Activated T-cell treated with anti-CD3 and anti-CD28 coated beads, Interleukin-2, amount 50 U/mL, for 72 hours (primary cell): ENCODE results near the gene ZBTB7C. TPM values are rescaled to one million over a fixed set of nuclear protein-coding genes. Genes with fewer than 3 reads are reported as not detected.

Source experiments
- ATAC-seq, 2 donors: fragments of 150-1000 bp; cut with Tn5 transposase; replicated peaks in 1 of 2; 2 replicates each; pipeline ENCODE4 v1.10.0; 2021; ENCODE audit warnings: moderate library complexity in 2 of 2, mild to moderate bottlenecking in 1 of 2
- DNase-seq, 2 donors: peaks; one replicate each; pipeline ENCODE4 v3.0.0; 2021 to 2022; ENCODE audit warnings: mixed read lengths in 1 of 2
- H3K27ac Mint-ChIP-seq: one replicate; pipeline ENCODE4 v1.8.0; 2022; ENCODE audit warnings: mild to moderate bottlenecking, moderate library complexity, mixed read lengths
- H3K27me3 Mint-ChIP-seq: one replicate; pipeline ENCODE4 v1.8.0; 2022; ENCODE audit warnings: low read depth, mixed read lengths
- H3K36me3 Mint-ChIP-seq, 2 donors: one replicate each; pipeline ENCODE4 v1.8.0; 2022; ENCODE audit warnings: mixed read lengths in 2 of 2, mild to moderate bottlenecking in 1 of 2; ENCODE audit not compliant: insufficient read depth in 2 of 2
- H3K4me1 Mint-ChIP-seq: one replicate; pipeline ENCODE4 v1.8.0; 2022; ENCODE audit warnings: low read depth, mixed read lengths
- H3K4me3 Mint-ChIP-seq, 2 donors: one replicate each; pipeline ENCODE4 v1.8.0; 2022; ENCODE audit warnings: mild to moderate bottlenecking in 2 of 2, mixed read lengths in 2 of 2, moderate library complexity in 2 of 2
- H3K9me3 Mint-ChIP-seq, 2 donors: one replicate each; pipeline ENCODE4 v1.8.0; 2022; ENCODE audit warnings: mixed read lengths in 2 of 2
- total RNA-seq, 2 donors: library from RNA; stranded (reverse); gene quantifications; one replicate each; pipeline ENCODE4 v1.2.3, GENCODE V29; 2022

ZBTB7C gene
- total RNA-seq, 2 donors from 2014 or later, result 0.05 TPM; not detected in 1

GRCh38 chr18:48113691-48114090, 295.5 kb downstream of the ZBTB7C start:
- no peaks in the 10 kb centered on the region for H3K36me3 Mint-ChIP-seq
- ATAC-seq (no peak), DNase-seq (no peak)
- no peak overlapping the region for H3K4me3 Mint-ChIP-seq
- H3K4me1 Mint-ChIP-seq, result no peaks in the 10 kb centered on the region
- H3K9me3 Mint-ChIP-seq, result no peaks in the 10 kb centered on the region
- H3K27ac Mint-ChIP-seq, result no peak overlapping the region
- H3K27me3 Mint-ChIP-seq, result peaks cover 15% of the 10 kb centered on the region

- Mint-ChIP-seq H3K27me3 (peaks cover 33% of the 10 kb centered on the region), H3K27ac (no peak overlapping the region), H3K36me3 (no peaks in the 10 kb centered on the region), H3K4me1 (no peaks in the 10 kb centered on the region), H3K4me3 (no peak overlapping the region), H3K9me3 (no peaks in the 10 kb centered on the region)
- no peak for ATAC-seq
- no peak for DNase-seq
Observed at GRCh38 chr18:48111587-48111986, 297.6 kb downstream of the ZBTB7C start.

DNA sequence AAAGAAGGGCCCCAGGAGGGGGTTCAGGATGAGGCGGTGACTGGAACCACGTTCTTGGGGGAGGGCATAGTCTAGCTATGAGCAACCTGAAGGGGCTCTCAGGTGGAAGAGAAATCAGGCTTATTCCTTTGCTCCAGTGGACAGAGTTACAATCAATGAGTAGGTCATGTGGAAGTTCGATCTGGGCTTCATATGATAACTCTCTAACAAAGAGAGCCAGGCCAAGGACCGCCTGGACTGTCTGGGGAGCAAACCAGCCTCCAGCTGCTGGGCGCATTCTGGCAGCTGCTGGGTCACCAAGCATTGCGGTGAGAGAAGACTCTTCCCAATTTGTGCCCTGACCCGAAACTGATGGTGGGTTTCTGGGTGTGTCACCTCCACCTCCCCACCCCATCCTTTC, 298.4 kb downstream of the ZBTB7C start:
- DNase-seq, result no peak
- no peak overlapping the region for H3K4me3 Mint-ChIP-seq
- no peaks in the 10 kb centered on the region for H3K4me1 Mint-ChIP-seq
- H3K27me3 Mint-ChIP-seq, result peaks cover 37% of the 10 kb centered on the region
- no peaks in the 10 kb centered on the region for H3K9me3 Mint-ChIP-seq
- ATAC-seq, result no peak
- no peak overlapping the region for H3K27ac Mint-ChIP-seq
- H3K36me3 Mint-ChIP-seq, result no peaks in the 10 kb centered on the region

- H3K27ac Mint-ChIP-seq, result no peak overlapping the region
- H3K36me3 Mint-ChIP-seq, result no peaks in the 10 kb centered on the region
- ATAC-seq (no peak), DNase-seq (no peak)
- H3K27me3 Mint-ChIP-seq, result peaks cover 45% of the 10 kb centered on the region
- H3K9me3 Mint-ChIP-seq, result no peaks in the 10 kb centered on the region
- no peak overlapping the region for H3K4me3 Mint-ChIP-seq
- H3K4me1 Mint-ChIP-seq, result no peaks in the 10 kb centered on the region
Observed at GRCh38 chr18:48109961-48110493, 299.2 kb downstream of the ZBTB7C start.

DNA sequence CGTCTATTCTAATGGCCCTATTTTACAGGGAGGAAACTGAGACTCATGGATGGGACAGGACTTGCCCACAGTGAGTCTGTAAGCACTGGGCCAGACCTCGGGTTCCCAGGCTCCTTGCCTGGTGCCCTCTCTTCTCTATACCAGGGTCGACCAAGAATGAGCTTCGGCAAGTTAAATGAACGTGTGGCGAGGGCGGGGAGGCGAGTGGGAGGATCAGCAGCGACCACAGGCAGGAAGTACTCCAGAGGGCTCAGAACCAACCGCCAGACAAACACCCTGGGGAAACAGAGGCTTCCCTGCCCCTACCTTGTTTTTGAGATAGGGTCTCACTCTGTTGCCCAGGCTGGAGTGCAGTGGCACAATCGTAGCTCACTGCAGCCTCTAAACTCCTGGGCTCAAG, 301.0 kb downstream of the ZBTB7C start:
- ATAC-seq (no peak), DNase-seq (no peak)
- Mint-ChIP-seq H3K27ac (no peak overlapping the region), H3K27me3 (peaks cover 46% of the 10 kb centered on the region), H3K4me3 (no peak overlapping the region), H3K4me1 (no peaks in the 10 kb centered on the region), H3K9me3 (no peaks in the 10 kb centered on the region), H3K36me3 (no peaks in the 10 kb centered on the region)

GRCh38 chr18:48106976-48107781, 302.0 kb downstream of the ZBTB7C start:
- no peaks in the 10 kb centered on the region for H3K36me3 Mint-ChIP-seq
- H3K4me1 Mint-ChIP-seq, result no peaks in the 10 kb centered on the region
- ATAC-seq (no peak), DNase-seq (no peak)
- H3K4me3 Mint-ChIP-seq, result no peak overlapping the region
- H3K9me3 Mint-ChIP-seq, result no peaks in the 10 kb centered on the region
- no peak overlapping the region for H3K27ac Mint-ChIP-seq
- peaks cover 46% of the 10 kb centered on the region for H3K27me3 Mint-ChIP-seq

GRCh38 chr18:48106498-48106897, 302.7 kb downstream of the ZBTB7C start:
- H3K9me3 Mint-ChIP-seq, result no peaks in the 10 kb centered on the region
- ATAC-seq (no peak), DNase-seq (no peak)
- H3K27ac Mint-ChIP-seq, result no peak overlapping the region
- no peaks in the 10 kb centered on the region for H3K4me1 Mint-ChIP-seq
- peaks cover 46% of the 10 kb centered on the region for H3K27me3 Mint-ChIP-seq
- no peaks in the 10 kb centered on the region for H3K36me3 Mint-ChIP-seq
- H3K4me3 Mint-ChIP-seq, result no peak overlapping the region

DNA sequence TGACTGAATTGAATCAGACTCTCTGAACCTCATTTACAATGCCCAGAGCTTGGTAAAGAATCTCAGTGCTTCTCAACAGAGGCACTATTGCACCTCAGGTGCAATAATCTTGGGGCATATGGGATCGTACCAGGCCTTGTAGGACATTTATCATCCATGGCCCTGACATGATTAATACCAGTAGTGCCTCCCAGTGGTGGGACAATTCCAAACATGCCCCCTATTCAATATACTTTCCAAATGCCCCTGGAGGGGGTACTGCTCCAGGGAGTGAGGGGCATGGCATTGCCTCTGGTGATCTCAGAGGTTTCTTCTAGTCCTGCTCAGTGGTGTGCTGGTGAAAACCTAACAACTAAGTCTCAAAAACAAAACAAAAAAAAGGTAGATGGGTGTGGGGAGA, 303.9 kb downstream of the ZBTB7C start:
- H3K4me1 Mint-ChIP-seq, result no peaks in the 10 kb centered on the region
- no peak overlapping the region for H3K27ac Mint-ChIP-seq
- H3K27me3 Mint-ChIP-seq, result peaks cover 52% of the 10 kb centered on the region

DNA sequence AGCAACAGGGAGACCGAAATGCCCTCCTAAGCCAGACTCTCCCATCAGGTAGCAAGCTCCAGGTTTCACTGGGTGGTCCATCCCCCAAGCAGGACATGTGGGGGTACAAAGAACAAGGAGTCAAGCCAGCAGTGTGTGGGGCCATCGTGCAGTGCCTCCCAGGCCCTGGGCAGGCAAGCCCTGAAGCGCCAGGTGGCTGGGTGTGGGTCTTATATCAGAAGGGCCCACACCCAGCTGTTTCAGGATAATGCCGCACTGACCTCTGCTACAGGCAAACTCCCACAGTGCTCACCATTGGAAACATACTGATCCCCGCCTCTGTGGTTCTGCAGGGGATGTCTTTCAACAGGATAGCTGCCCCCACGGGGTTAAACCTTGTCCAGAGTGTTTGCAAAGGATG, 304.5 kb downstream of the ZBTB7C start:
- Mint-ChIP-seq H3K36me3 (no peaks in the 10 kb centered on the region), H3K27me3 (peaks cover 52% of the 10 kb centered on the region), H3K4me3 (no peak overlapping the region), H3K27ac (no peak overlapping the region), H3K9me3 (no peaks in the 10 kb centered on the region), H3K4me1 (no peaks in the 10 kb centered on the region)
- ATAC-seq (no peak), DNase-seq (no peak)

More for the DNA sequence above, 303.9 kb downstream of the ZBTB7C start:
- ATAC-seq, result no peak
- Mint-ChIP-seq H3K36me3 (no peaks in the 10 kb centered on the region), H3K9me3 (no peaks in the 10 kb centered on the region), H3K4me3 (no peak overlapping the region)
- no peak for DNase-seq

DNA sequence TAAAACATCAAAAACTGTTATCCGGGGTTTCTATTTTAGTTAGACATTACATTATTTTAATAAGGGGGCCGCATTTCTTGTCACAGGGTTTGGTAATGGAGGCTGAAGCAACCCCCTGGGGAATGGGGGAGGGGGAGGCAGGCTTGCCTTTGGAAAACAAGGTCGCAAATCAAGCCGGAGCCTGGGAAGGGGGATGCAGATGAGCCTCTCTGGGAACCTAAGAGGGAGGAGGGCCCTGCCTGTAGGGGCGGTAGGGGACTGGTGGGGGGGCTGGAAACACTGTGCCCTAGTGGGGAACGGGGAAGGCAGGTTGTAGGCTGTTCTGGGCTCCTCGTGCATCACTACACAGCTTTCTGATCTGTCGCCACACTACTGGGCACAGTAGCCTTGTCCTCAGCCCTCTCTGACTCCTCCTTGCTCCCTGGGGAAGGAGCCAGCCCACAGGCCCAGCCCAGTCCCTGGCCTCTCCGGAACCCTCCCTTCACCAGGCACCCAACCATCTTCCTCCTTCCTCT, 308.5 kb downstream of the ZBTB7C start:
- no peaks in the 10 kb centered on the region for H3K4me1 Mint-ChIP-seq
- H3K9me3 Mint-ChIP-seq, result no peaks in the 10 kb centered on the region
- no peak overlapping the region for H3K27ac Mint-ChIP-seq
- DNase-seq (no peak), ATAC-seq (no peak)
- no peak overlapping the region for H3K4me3 Mint-ChIP-seq
- H3K36me3 Mint-ChIP-seq, result no peaks in the 10 kb centered on the region
- H3K27me3 Mint-ChIP-seq, result peaks cover 20% of the 10 kb centered on the region

DNA sequence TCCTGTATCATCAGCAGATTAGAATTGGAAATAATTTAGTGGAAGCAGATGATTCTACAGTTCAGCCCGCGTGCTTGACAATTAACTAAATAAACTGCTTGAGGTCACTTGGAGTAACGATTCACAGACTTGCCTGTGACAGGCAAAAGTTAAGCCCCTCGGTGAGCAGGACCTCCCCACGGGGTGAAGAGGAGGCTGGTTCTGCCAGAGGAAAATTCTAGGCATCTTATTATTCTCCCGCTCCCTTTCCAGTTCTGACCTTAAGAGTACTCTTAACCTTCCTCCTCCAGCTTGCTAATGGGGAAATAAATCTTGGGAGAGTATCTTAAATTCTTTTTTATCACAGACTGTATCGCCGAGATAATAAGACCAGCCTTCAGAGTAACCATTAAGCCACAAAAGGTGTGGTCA, 309.0 kb downstream of the ZBTB7C start:
- peaks cover 14% of the 10 kb centered on the region for H3K27me3 Mint-ChIP-seq
- no peaks in the 10 kb centered on the region for H3K36me3 Mint-ChIP-seq
- H3K4me1 Mint-ChIP-seq, result no peaks in the 10 kb centered on the region

GRCh38 chr18:48099481-48100164, 309.6 kb downstream of the ZBTB7C start:
- H3K4me3 Mint-ChIP-seq, result no peak overlapping the region

More for the DNA sequence above, 309.0 kb downstream of the ZBTB7C start:
- no peaks in the 10 kb centered on the region for H3K9me3 Mint-ChIP-seq
- no peak for ATAC-seq
- H3K27ac Mint-ChIP-seq, result no peak overlapping the region
- DNase-seq, result no peak
- no peak overlapping the region for H3K4me3 Mint-ChIP-seq

GRCh38 chr18:48098538-48098937, 310.6 kb downstream of the ZBTB7C start:
- Mint-ChIP-seq H3K36me3 (no peaks in the 10 kb centered on the region), H3K27me3 (peaks cover 19% of the 10 kb centered on the region), H3K4me1 (no peaks in the 10 kb centered on the region), H3K9me3 (no peaks in the 10 kb centered on the region), H3K4me3 (no peak overlapping the region), H3K27ac (no peak overlapping the region)
- DNase-seq (no peak), ATAC-seq (no peak)

More at GRCh38 chr18:48099481-48100164, 309.6 kb downstream of the ZBTB7C start:
- DNase-seq (no peak), ATAC-seq (no peak)
- Mint-ChIP-seq H3K9me3 (no peaks in the 10 kb centered on the region), H3K36me3 (no peaks in the 10 kb centered on the region), H3K27ac (no peak overlapping the region), H3K27me3 (peaks cover 12% of the 10 kb centered on the region), H3K4me1 (no peaks in the 10 kb centered on the region)
